HEK293 (cell line): ENCODE results near the gene ACIN1.

Source experiments
- CTCF ChIA-PET: fragments of 350-600 bp; formaldehyde crosslinking; extraction: SDS; loops from one replicate; lab custom pipeline; 2021; ENCODE audit warnings: antibody characterized with exemption; lab: Yijun Ruan, JAX
- POLR2A ChIA-PET: fragments of 300-600 bp; formaldehyde crosslinking; extraction: SDS; loops from one replicate; lab custom pipeline; 2020; ENCODE audit warnings: antibody characterized with exemption, inconsistent platforms; lab: Yijun Ruan, JAX
- H3K27ac ChIP-seq: fragments of 200-500 bp; sonication (Bioruptor generic); 2 replicates; pipeline ENCODE4 v1.5.1; 2014; ENCODE audit warnings: low read depth, low read length, control low read depth, inconsistent platforms; ENCODE audit errors: extremely low read depth
- H3K36me3 ChIP-seq, 2 experiments: fragments of 200-500 bp in 1 of 2; sonication (Bioruptor generic) in 1 of 2; 1 replicate in 1 of 2; 2 replicates in 1 of 2; pipeline ENCODE4 v1.5.1; 2014 to 2017; ENCODE audit warnings: inconsistent platforms in 2 of 2, low read length in 2 of 2; ENCODE audit not compliant: control insufficient read depth in 2 of 2, insufficient read depth in 1 of 2
- H3K4me1 ChIP-seq: fragments of 200-500 bp; sonication (Bioruptor generic); 2 replicates; pipeline ENCODE4 v1.5.1; 2014; ENCODE audit warnings: mild to moderate bottlenecking, low read length, inconsistent platforms; ENCODE audit not compliant: control insufficient read depth, insufficient read depth
- H3K4me3 ChIP-seq: 2 replicates; pipeline ENCODE4 v1.5.1; 2011; ENCODE audit warnings: low read depth, mild to moderate bottlenecking, control low read depth, low read length, moderate library complexity
- H3K9me3 ChIP-seq: fragments of 200-500 bp; sonication (Bioruptor generic); 2 replicates; pipeline ENCODE4 v1.5.1; 2014; ENCODE audit warnings: low read depth, low read length, inconsistent platforms; ENCODE audit not compliant: control insufficient read depth, insufficient read depth
- BCL11A ChIP-seq: fragments of 450-650 bp; formaldehyde crosslinking; IDR thresholded peaks from 2 replicates; pipeline ENCODE4 v1.5.1; 2016; ENCODE audit warnings: low read depth, missing biosample characterization, missing genetic modification characterization
- HOXD13 ChIP-seq: sonication (generic); formaldehyde crosslinking; IDR thresholded peaks from 2 replicates; pipeline ENCODE4 v1.8.0; 2022; ENCODE audit warnings: missing genetic modification reagents, borderline replicate concordance
- KLF7 ChIP-seq: fragments of 450-650 bp; formaldehyde crosslinking; IDR thresholded peaks from 2 replicates; pipeline ENCODE4 v1.5.1; 2016; ENCODE audit warnings: missing biosample characterization, missing genetic modification characterization, borderline replicate concordance
- KLF8 ChIP-seq: fragments of 450-650 bp; formaldehyde crosslinking; IDR thresholded peaks from 2 replicates; pipeline ENCODE4 v1.5.1; 2016; ENCODE audit warnings: missing biosample characterization, missing genetic modification characterization
- RBAK ChIP-seq: fragments of 450-650 bp; formaldehyde crosslinking; IDR thresholded peaks from 2 replicates; pipeline ENCODE4 v1.5.1; 2016; ENCODE audit warnings: missing biosample characterization, missing genetic modification characterization
- YY2 ChIP-seq: fragments of 450-650 bp; formaldehyde crosslinking; IDR thresholded peaks from 2 replicates; pipeline ENCODE4 v1.5.1; 2016; ENCODE audit warnings: missing biosample characterization, missing genetic modification characterization
- ZBTB48 ChIP-seq: fragments of 450-650 bp; formaldehyde crosslinking; IDR thresholded peaks from 2 replicates; pipeline ENCODE4 v1.5.1; 2016; ENCODE audit warnings: missing biosample characterization, missing genetic modification characterization
- ZFP3 ChIP-seq: fragments of 450-650 bp; formaldehyde crosslinking; IDR thresholded peaks from 2 replicates; pipeline ENCODE4 v1.5.1; 2016; ENCODE audit warnings: low read depth, missing biosample characterization, missing genetic modification characterization
- ZNF114 ChIP-seq: fragments of 450-650 bp; formaldehyde crosslinking; IDR thresholded peaks from 2 replicates; pipeline ENCODE4 v1.5.0; 2017; ENCODE audit warnings: missing biosample characterization, missing genetic modification characterization
- ZNF157 ChIP-seq: fragments of 450-650 bp; formaldehyde crosslinking; IDR thresholded peaks from 2 replicates; pipeline ENCODE4 v1.5.1; 2016; ENCODE audit warnings: missing biosample characterization, missing genetic modification characterization
- ZNF23 ChIP-seq: fragments of 450-650 bp; formaldehyde crosslinking; IDR thresholded peaks from 2 replicates; pipeline ENCODE4 v1.5.1; 2016; ENCODE audit warnings: missing biosample characterization, missing genetic modification characterization, borderline replicate concordance
- ZNF837 ChIP-seq: fragments of 450-650 bp; formaldehyde crosslinking; IDR thresholded peaks from 2 replicates; pipeline ENCODE4 v1.5.1; 2016; ENCODE audit warnings: missing biosample characterization, missing genetic modification characterization
- TF ChIP-seq, protein P1 (sequence below): fragments of 450-650 bp; formaldehyde crosslinking; conservative IDR thresholded peaks from 2 replicates; pipeline ENCODE4 v1.5.1; 2016; ENCODE audit warnings: low read depth, missing biosample characterization, missing genetic modification characterization
- TF ChIP-seq, protein P2 (sequence below): fragments of 450-650 bp; formaldehyde crosslinking; IDR thresholded peaks from 2 replicates; pipeline ENCODE4 v1.5.1; 2017; ENCODE audit warnings: missing biosample characterization, missing genetic modification characterization
- TF ChIP-seq, protein P3 (sequence below): fragments of 450-650 bp; formaldehyde crosslinking; IDR thresholded peaks from 2 replicates; pipeline ENCODE4 v1.5.1; 2016; ENCODE audit warnings: missing biosample characterization, missing genetic modification characterization, borderline replicate concordance
- TF ChIP-seq, protein P4 (sequence below): fragments of 450-650 bp; formaldehyde crosslinking; IDR thresholded peaks from 2 replicates; pipeline ENCODE4 v1.5.1; 2016; ENCODE audit warnings: missing biosample characterization, missing genetic modification characterization
- TF ChIP-seq, protein P5 (sequence below): fragments of 450-650 bp; formaldehyde crosslinking; IDR thresholded peaks from 2 replicates; pipeline ENCODE4 v1.5.1; 2016; ENCODE audit warnings: missing biosample characterization, missing genetic modification characterization, borderline replicate concordance
- TF ChIP-seq, protein P6 (sequence below): fragments of 450-650 bp; formaldehyde crosslinking; IDR thresholded peaks from 2 replicates; pipeline ENCODE4 v1.5.1; 2017; ENCODE audit warnings: missing biosample characterization, mild to moderate bottlenecking, missing genetic modification characterization, moderate library complexity

Gene ACIN1

DNA sequence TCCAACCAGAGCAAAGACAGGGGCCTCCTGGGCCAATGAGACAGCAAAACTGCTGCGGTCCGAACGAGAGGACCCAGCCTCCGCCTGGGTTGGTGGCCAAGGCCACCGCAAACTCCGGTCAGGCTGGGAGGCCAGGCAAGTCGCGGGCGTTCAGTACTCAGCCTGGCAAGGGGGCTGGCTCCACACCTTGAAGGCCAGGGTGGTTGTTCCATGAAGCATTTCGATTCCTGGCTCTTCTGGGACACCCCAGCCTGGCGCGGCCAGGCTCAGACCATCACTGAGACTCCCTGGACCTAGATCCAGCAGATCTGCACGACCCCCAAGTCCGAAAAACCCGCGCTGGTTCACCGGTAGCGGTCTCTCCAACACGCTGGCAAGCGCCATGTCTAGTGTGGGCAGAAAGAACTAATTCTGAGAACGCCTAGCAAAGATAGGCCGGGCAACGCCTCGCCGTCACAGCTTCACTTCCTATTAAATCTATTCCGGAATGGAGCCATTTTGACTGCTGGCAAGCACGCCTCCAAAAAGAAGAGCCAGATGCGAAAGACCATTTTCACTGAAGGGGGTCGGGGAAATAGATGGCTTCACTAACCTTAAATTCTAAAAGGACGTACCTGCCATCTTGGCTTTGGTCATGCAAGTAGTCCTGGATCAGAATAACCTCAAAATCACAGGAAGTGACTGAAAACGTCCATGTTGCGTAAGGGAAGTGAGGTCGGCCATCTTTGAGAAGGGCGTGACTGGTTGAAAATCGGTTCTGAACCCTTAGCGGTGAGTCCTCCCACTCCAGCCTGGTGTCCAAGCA is 60.2 kb downstream of the ACIN1 start, which contains the start of gene PSMB5:
Gene PSMB5 (minus strand): TSS at position 403 of the 805 bp plus-strand sequence. CDS start 19 bp downstream, at position 384.
- Histone ChIP-seq H3K9me3 (no peaks in the 10 kb centered on the region), H3K27ac (peak within 1 kb of the TSS; percentile 89), H3K4me3 (peak within 1 kb of the TSS; percentile 68), H3K36me3 (peaks cover 24 to 33% of the 10 kb centered on the region in 2 experiments), H3K4me1 (no peaks in the 10 kb centered on the region)
- CTCF ChIA-PET = interaction anchor here (1.8 kb wide), 1 partner anchor 48 kb away, joined by 10 read pairs; no protein-coding TSS in a partner anchor
- POLR2A ChIA-PET = interaction anchor here (0.7 to 1.5 kb wide), 5 partner anchors 10 to 40 kb away, joined by 3 to 9 read pairs (median 3); no protein-coding TSS in a partner anchor
- TF ChIP-seq RBAK (tag by site-specific recombination) (no peak), ZNF114 (no peak), KLF8 (peak; percentile 82), KLF7 (tag by site-specific recombination) (peak; percentile 10; the same call in 1 of the 2 replicates), ZFP3 (tag by site-specific recombination) (no peak), HOXD13 (CRISPR knock-in tag) (peak; percentile 98), BCL11A (tag by site-specific recombination) (no peak), ZBTB48 (tag by site-specific recombination) (peak; percentile 77; the same call in 1 of the 2 replicates), ZNF23 (tag by site-specific recombination) (no peak), ZNF157 (no peak), YY2 (tag by site-specific recombination) (peak; percentile 95), ZNF837 (tag by site-specific recombination) (no peak)
- TF ChIP-seq, protein P1, sequence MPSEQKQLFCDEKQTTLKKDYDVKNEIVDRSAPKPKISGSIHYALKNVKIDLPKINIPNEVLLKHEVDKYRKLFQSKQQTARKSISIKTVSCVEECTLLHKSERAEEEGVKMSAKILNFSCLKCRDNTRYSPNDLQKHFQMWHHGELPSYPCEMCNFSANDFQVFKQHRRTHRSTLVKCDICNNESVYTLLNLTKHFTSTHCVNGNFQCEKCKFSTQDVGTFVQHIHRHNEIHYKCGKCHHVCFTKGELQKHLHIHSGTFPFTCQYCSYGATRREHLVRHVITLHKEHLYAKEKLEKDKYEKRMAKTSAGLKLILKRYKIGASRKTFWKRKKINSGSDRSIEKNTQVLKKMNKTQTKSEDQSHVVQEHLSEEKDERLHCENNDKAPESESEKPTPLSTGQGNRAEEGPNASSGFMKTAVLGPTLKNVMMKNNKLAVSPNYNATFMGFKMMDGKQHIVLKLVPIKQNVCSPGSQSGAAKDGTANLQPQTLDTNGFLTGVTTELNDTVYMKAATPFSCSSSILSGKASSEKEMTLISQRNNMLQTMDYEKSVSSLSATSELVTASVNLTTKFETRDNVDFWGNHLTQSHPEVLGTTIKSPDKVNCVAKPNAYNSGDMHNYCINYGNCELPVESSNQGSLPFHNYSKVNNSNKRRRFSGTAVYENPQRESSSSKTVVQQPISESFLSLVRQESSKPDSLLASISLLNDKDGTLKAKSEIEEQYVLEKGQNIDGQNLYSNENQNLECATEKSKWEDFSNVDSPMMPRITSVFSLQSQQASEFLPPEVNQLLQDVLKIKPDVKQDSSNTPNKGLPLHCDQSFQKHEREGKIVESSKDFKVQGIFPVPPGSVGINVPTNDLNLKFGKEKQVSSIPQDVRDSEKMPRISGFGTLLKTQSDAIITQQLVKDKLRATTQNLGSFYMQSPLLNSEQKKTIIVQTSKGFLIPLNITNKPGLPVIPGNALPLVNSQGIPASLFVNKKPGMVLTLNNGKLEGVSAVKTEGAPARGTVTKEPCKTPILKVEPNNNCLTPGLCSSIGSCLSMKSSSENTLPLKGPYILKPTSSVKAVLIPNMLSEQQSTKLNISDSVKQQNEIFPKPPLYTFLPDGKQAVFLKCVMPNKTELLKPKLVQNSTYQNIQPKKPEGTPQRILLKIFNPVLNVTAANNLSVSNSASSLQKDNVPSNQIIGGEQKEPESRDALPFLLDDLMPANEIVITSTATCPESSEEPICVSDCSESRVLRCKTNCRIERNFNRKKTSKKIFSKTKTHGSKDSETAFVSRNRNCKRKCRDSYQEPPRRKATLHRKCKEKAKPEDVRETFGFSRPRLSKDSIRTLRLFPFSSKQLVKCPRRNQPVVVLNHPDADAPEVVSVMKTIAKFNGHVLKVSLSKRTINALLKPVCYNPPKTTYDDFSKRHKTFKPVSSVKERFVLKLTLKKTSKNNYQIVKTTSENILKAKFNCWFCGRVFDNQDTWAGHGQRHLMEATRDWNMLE = peak; percentile 90
- TF ChIP-seq, protein P2, sequence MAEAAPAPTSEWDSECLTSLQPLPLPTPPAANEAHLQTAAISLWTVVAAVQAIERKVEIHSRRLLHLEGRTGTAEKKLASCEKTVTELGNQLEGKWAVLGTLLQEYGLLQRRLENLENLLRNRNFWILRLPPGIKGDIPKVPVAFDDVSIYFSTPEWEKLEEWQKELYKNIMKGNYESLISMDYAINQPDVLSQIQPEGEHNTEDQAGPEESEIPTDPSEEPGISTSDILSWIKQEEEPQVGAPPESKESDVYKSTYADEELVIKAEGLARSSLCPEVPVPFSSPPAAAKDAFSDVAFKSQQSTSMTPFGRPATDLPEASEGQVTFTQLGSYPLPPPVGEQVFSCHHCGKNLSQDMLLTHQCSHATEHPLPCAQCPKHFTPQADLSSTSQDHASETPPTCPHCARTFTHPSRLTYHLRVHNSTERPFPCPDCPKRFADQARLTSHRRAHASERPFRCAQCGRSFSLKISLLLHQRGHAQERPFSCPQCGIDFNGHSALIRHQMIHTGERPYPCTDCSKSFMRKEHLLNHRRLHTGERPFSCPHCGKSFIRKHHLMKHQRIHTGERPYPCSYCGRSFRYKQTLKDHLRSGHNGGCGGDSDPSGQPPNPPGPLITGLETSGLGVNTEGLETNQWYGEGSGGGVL (tag by site-specific recombination) = no peak
- TF ChIP-seq, protein P3, sequence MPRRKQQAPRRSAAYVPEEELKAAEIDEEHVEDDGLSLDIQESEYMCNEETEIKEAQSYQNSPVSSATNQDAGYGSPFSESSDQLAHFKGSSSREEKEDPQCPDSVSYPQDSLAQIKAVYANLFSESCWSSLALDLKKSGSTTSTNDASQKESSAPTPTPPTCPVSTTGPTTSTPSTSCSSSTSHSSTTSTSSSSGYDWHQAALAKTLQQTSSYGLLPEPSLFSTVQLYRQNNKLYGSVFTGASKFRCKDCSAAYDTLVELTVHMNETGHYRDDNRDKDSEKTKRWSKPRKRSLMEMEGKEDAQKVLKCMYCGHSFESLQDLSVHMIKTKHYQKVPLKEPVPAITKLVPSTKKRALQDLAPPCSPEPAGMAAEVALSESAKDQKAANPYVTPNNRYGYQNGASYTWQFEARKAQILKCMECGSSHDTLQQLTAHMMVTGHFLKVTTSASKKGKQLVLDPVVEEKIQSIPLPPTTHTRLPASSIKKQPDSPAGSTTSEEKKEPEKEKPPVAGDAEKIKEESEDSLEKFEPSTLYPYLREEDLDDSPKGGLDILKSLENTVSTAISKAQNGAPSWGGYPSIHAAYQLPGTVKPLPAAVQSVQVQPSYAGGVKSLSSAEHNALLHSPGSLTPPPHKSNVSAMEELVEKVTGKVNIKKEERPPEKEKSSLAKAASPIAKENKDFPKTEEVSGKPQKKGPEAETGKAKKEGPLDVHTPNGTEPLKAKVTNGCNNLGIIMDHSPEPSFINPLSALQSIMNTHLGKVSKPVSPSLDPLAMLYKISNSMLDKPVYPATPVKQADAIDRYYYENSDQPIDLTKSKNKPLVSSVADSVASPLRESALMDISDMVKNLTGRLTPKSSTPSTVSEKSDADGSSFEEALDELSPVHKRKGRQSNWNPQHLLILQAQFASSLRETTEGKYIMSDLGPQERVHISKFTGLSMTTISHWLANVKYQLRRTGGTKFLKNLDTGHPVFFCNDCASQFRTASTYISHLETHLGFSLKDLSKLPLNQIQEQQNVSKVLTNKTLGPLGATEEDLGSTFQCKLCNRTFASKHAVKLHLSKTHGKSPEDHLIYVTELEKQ (tag by site-specific recombination) = no peak
- TF ChIP-seq, protein P4, sequence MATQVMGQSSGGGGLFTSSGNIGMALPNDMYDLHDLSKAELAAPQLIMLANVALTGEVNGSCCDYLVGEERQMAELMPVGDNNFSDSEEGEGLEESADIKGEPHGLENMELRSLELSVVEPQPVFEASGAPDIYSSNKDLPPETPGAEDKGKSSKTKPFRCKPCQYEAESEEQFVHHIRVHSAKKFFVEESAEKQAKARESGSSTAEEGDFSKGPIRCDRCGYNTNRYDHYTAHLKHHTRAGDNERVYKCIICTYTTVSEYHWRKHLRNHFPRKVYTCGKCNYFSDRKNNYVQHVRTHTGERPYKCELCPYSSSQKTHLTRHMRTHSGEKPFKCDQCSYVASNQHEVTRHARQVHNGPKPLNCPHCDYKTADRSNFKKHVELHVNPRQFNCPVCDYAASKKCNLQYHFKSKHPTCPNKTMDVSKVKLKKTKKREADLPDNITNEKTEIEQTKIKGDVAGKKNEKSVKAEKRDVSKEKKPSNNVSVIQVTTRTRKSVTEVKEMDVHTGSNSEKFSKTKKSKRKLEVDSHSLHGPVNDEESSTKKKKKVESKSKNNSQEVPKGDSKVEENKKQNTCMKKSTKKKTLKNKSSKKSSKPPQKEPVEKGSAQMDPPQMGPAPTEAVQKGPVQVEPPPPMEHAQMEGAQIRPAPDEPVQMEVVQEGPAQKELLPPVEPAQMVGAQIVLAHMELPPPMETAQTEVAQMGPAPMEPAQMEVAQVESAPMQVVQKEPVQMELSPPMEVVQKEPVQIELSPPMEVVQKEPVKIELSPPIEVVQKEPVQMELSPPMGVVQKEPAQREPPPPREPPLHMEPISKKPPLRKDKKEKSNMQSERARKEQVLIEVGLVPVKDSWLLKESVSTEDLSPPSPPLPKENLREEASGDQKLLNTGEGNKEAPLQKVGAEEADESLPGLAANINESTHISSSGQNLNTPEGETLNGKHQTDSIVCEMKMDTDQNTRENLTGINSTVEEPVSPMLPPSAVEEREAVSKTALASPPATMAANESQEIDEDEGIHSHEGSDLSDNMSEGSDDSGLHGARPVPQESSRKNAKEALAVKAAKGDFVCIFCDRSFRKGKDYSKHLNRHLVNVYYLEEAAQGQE (tag by site-specific recombination) = no peak
- TF ChIP-seq, protein P5, sequence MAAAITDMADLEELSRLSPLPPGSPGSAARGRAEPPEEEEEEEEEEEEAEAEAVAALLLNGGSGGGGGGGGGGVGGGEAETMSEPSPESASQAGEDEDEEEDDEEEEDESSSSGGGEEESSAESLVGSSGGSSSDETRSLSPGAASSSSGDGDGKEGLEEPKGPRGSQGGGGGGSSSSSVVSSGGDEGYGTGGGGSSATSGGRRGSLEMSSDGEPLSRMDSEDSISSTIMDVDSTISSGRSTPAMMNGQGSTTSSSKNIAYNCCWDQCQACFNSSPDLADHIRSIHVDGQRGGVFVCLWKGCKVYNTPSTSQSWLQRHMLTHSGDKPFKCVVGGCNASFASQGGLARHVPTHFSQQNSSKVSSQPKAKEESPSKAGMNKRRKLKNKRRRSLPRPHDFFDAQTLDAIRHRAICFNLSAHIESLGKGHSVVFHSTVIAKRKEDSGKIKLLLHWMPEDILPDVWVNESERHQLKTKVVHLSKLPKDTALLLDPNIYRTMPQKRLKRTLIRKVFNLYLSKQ (tag by site-specific recombination) = no peak
- TF ChIP-seq, protein P6, sequence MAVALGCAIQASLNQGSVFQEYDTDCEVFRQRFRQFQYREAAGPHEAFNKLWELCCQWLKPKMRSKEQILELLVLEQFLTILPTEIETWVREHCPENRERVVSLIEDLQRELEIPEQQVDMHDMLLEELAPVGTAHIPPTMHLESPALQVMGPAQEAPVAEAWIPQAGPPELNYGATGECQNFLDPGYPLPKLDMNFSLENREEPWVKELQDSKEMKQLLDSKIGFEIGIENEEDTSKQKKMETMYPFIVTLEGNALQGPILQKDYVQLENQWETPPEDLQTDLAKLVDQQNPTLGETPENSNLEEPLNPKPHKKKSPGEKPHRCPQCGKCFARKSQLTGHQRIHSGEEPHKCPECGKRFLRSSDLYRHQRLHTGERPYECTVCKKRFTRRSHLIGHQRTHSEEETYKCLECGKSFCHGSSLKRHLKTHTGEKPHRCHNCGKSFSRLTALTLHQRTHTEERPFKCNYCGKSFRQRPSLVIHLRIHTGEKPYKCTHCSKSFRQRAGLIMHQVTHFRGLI = 0 out of 2 replicates have a peak, but pooled peaks have one; percentile 61
